K562 (cell line): ENCODE results near the gene PCDHGA7. TPM values are rescaled to one million over a fixed set of nuclear protein-coding genes. Genes with fewer than 3 reads are reported as not detected.
"Not testable (repeated sequence)": the region's sequence is repeated elsewhere in the genome, so short reads cannot be mapped to it uniquely, and the experiment has no call there.

Source experiments
- ATAC-seq: fragments of 200-7000 bp; cut with Tn5 transposase; 3 replicates; pipeline ENCODE4 v1.9.1; 2020; ENCODE audit warnings: moderate library complexity
- BruUV-seq: library from RNA; stranded (reverse); fragments of 400-500 nt; replicated peaks from 2 replicates; lab custom pipeline; 2021; lab: Mats Ljungman, UMichigan
- CTCF ChIA-PET: fragments of 300-600 bp; formaldehyde crosslinking; extraction: SDS; loops from one replicate; lab custom pipeline; 2021; ENCODE audit warnings: low intra/inter-chr PET ratio; lab: Yijun Ruan, JAX
- POLR2A ChIA-PET: fragments of 300-600, 350-650 bp; sonication (Branson Sonifier 250); formaldehyde crosslinking; extraction: SDS; loops from one replicate; lab custom pipeline; 2021; ENCODE audit warnings: antibody characterized with exemption, inconsistent platforms; lab: Yijun Ruan, JAX
- DNase-seq, 4 experiments: peaks; one replicate each; pipeline versions ENCODE4 v3.0.0 to v3.0.0-alpha.2; 2011 to 2018; ENCODE audit warnings: low spot score in 3 of 4, mixed read lengths in 3 of 4; ENCODE audit errors: extremely low read depth in 1 of 4
- FAIRE-seq: peaks from 2 replicates; lab custom pipeline; 2011; peaks lifted over from hg19 to GRCh38; lab: Jason Lieb, UNC
- H2AFZ ChIP-seq: 2 replicates; pipeline ENCODE4 v1.6.0; 2011; ENCODE audit warnings: low read depth, low read length, control low read depth, inconsistent platforms
- H3K27ac ChIP-seq: fragments of 200-600 bp; 3 replicates; pipeline ENCODE4 v1.8.0; 2011; ENCODE audit warnings: low read depth, mild to moderate bottlenecking, control low read depth, inconsistent platforms, low read length, moderate library complexity, mixed read lengths; ENCODE audit errors: extremely low read depth
- H3K27me3 ChIP-seq, 2 experiments: fragments of 300-600 bp in 1 of 2; 2 replicates in 1 of 2; 3 replicates in 1 of 2; pipeline versions ENCODE4 v1.6.0 to v1.8.0; 2011; ENCODE audit warnings: inconsistent platforms in 2 of 2, low read length in 2 of 2, mild to moderate bottlenecking in 1 of 2, mixed read lengths in 1 of 2, moderate library complexity in 1 of 2; ENCODE audit not compliant: control insufficient read depth in 2 of 2, insufficient read depth in 2 of 2
- H3K36me3 ChIP-seq: fragments of 300-600 bp; 3 replicates; pipeline ENCODE4 v1.8.0; 2011; ENCODE audit warnings: mild to moderate bottlenecking, low read length, inconsistent platforms; ENCODE audit not compliant: control insufficient read depth, insufficient read depth
- H3K4me1 ChIP-seq, 2 experiments: fragments of 200-600 bp in 1 of 2; replicated peaks in 1 of 2; 2 replicates in 1 of 2; 3 replicates in 1 of 2; pipeline versions ENCODE4 v1.5.1 to v1.8.0; 2011; ENCODE audit warnings: inconsistent platforms in 2 of 2, low read length in 2 of 2, mild to moderate bottlenecking in 1 of 2, mixed read lengths in 1 of 2, moderate library complexity in 1 of 2; ENCODE audit not compliant: control insufficient read depth in 2 of 2, insufficient read depth in 2 of 2
- H3K4me2 ChIP-seq: 2 replicates; pipeline ENCODE4 v1.6.1; 2011; ENCODE audit warnings: low read length, control low read depth, inconsistent platforms, mixed read lengths; ENCODE audit not compliant: insufficient read depth
- H3K4me3 ChIP-seq: fragments of 200-600 bp; sonication (generic), shearing (Covaris generic); 2 replicates; pipeline ENCODE4 v1.5.1; 2016; ENCODE audit warnings: control low read depth, inconsistent platforms
- H3K79me2 ChIP-seq: fragments of 200-600 bp; 3 replicates; pipeline ENCODE4 v1.8.0; 2011; ENCODE audit warnings: low read length, inconsistent platforms; ENCODE audit not compliant: control insufficient read depth, insufficient read depth
- H3K9ac ChIP-seq, 2 experiments: 2 replicates each; pipeline versions ENCODE4 v1.6.0 to v1.6.1; 2011; ENCODE audit warnings: low read depth in 2 of 2, low read length in 2 of 2, control low read depth in 1 of 2, inconsistent platforms in 1 of 2, mild to moderate bottlenecking in 1 of 2, mixed read lengths in 1 of 2; ENCODE audit not compliant: insufficient read depth in 1 of 2
- H3K9me1 ChIP-seq: one replicate; pipeline ENCODE4 v1.6.0; 2011; ENCODE audit warnings: inconsistent platforms, mild to moderate bottlenecking, low read length, moderate library complexity; ENCODE audit not compliant: control insufficient read depth, insufficient read depth
- H3K9me3 ChIP-seq: replicated peaks from 2 replicates; pipeline ENCODE4 v1.5.1; 2011; ENCODE audit warnings: low read depth, low read length, inconsistent platforms; ENCODE audit not compliant: control insufficient read depth, insufficient read depth
- H4K20me1 ChIP-seq: replicated peaks from 2 replicates; pipeline ENCODE4 v1.6.1; 2011; ENCODE audit warnings: low read length, inconsistent platforms, mixed read lengths; ENCODE audit not compliant: control insufficient read depth, insufficient read depth
- HDGF ChIP-seq: fragments of 450-650 bp; IDR thresholded peaks from 2 replicates; pipeline ENCODE4 v1.6.1; 2016
- HMGN3 ChIP-seq: IDR thresholded peaks from 2 replicates; pipeline ENCODE4 v1.6.1; 2011; ENCODE audit warnings: borderline replicate concordance, low read depth, mild to moderate bottlenecking, mixed read lengths, low read length; ENCODE audit not compliant: insufficient read length; ENCODE audit errors: extremely low read depth
- TEAD2 ChIP-seq: fragments of 450-650 bp; IDR thresholded peaks from 2 replicates; pipeline ENCODE4 v1.6.1; 2016; ENCODE audit warnings: missing genetic modification characterization, control low read depth, missing compliant biosample characterization
- WGBS: fragments of 100-300 bp; shearing (Covaris generic); methylation state at CpG from one replicate; pipeline ENCODE4 v1.1.6; 2016; ENCODE audit warnings: low coverage, mixed read lengths; ENCODE audit not compliant: insufficient coverage; ENCODE audit errors: missing lambda C conversion rate; 5-methylcytosine and 5-hydroxymethylcytosine counted together
- in situ Hi-C: fragments of 300-500 bp; cut with MboI; formaldehyde crosslinking; loops from 4 replicates; pipeline ENCODE4 v1.15.0; 2018; ENCODE audit warnings: inconsistent platforms, mixed read lengths
- intact Hi-C: fragments of 100-400 bp; cut with micrococcal nuclease; formaldehyde crosslinking; loops from 2 replicates; pipeline ENCODE4 v1.14.2; 2022
- polyA plus RNA-seq, 8 experiments: library from polyadenylated mRNA; depleted of rRNA in 4 of 8; stranded (reverse) in 5 of 8; unstranded in 3 of 8; fragments of >200 nt; fragmentation: Nextera tagmentation in 2 of 8; fragmentation: Illumina TruSeq in 1 of 8; extraction: Ambion mirVana in 2 of 8; extraction: Trizol in 1 of 8; gene quantifications; 2 replicates each; pipeline versions ENCODE4 v1.2.1 to v1.2.3, GENCODE V29; 2011 to 2014; ENCODE audit warnings: inconsistent platforms in 1 of 8, missing spikeins in 1 of 8
- total RNA-seq, 7 experiments: library from RNA; depleted of rRNA in 6 of 7; stranded (reverse); fragments of >200 nt in 6 of 7; fragmentation: Illumina TruSeq in 2 of 7; extraction: Trizol in 2 of 7; gene quantifications; 2 replicates each; pipeline versions ENCODE4 v1.2.1 to v1.2.3, GENCODE V29; 2011 to 2021; ENCODE audit warnings: low replicate concordance in 1 of 7

Gene PCDHGA7
- total and polyA plus RNA-seq, 9 of the 15 experiments (the other 6 are each of a cell fraction or from before 2014, with no cell fraction given) = 0.03 to 0.11 (median 0.06) TPM; not detected in 5

- H3K79me2 ChIP-seq, H3K4me1 ChIP-seq, H2AFZ ChIP-seq, H3K27me3 ChIP-seq, H3K27ac ChIP-seq, H4K20me1 ChIP-seq, FAIRE-seq, H3K36me3 ChIP-seq, H3K9me3 ChIP-seq, intact Hi-C loops, H3K4me3 ChIP-seq, BruUV-seq, DNase-seq, ATAC-seq, in situ Hi-C loops, H3K9me1 ChIP-seq, CTCF ChIA-PET, H3K4me2 ChIP-seq, POLR2A ChIA-PET, H3K9ac ChIP-seq: not testable (repeated sequence)
- WGBS = 19% methylated on average over 3 of the region's 35 CpGs
Observed at GRCh38 chr5:141346017-141346416, 36.5 kb upstream of the PCDHGA7 start.

- Histone ChIP-seq H3K36me3 (no peaks in the 10 kb centered on the region), H3K9me1 (no peaks in the 10 kb centered on the region), H3K27me3 (peaks cover 0 to 12% of the 10 kb centered on the region in 2 experiments; a peak in 3 of 5 replicates), H3K27ac (no peak within 1 kb of the TSS), H3K9ac (peak within 1 kb of the TSS in 1 of 2 experiments; percentile 83; a peak in 1 of 4 replicates), H4K20me1 (no peaks in the 10 kb centered on the region), H2AFZ (peak within 1 kb of the TSS; percentile 87), H3K4me1 (peaks cover 0 to 2% of the 10 kb centered on the region in 2 experiments; a peak in 2 of 5 replicates), H3K4me3 (peak within 1 kb of the TSS; percentile 43), H3K9me3 (no peaks in the 10 kb centered on the region), H3K79me2 (no peaks in the 10 kb centered on the region), H3K4me2 (peak within 1 kb of the TSS; percentile 77)
- TSS peak; percentile 42 for BruUV-seq
- FAIRE-seq (peak; percentile 86), ATAC-seq (peak; percentile 99), DNase-seq (peak; percentile 44 to 75 (median 62))
- POLR2A ChIA-PET = interaction anchor here (0.5 to 1.2 kb wide), 4 partner anchors 20 to 521 kb away, joined by 3 read pairs; no protein-coding TSS in a partner anchor
- intact Hi-C loops (no loop called here), in situ Hi-C loops (no loop called here)
- CTCF ChIA-PET = interaction anchor here (0.6 to 1.5 kb wide), 7 partner anchors 12 to 1483 kb away, joined by 3 to 9 read pairs (median 4); partner anchors contain the start of gene PCDHGA2
- WGBS = 3% methylated on average over 29 of the region's 29 CpGs
- TF ChIP-seq HDGF = no peak
- TF ChIP-seq HMGN3 = no peak
- no peak for TF ChIP-seq TEAD2 (tag)
Observed at GRCh38 chr5:141349917-141350619, 32.5 kb upstream of the PCDHGA7 start, which contains the start of gene PCDHGB1. PCDHGB1 (plus strand) TSS chr5:141350099; CDS start chr5:141350261, 162 bp downstream.
